ENCODE data around the gene PAX5.
"Not testable (repeated sequence)": the region's sequence is repeated elsewhere in the genome, so short reads cannot be mapped to it uniquely, and the experiment has no call there.

PAX5 gene

GRCh38 chr9:36871606-36872005 is 162.5 kb downstream of the PAX5 start:
- DNase-seq = no peak

- no peak for DNase-seq
These were observed 163.1 kb downstream of the PAX5 start for GRCh38 chr9:36870960-36871359.

- not testable (repeated sequence) for DNase-seq
These were observed 164.5 kb downstream of the PAX5 start for GRCh38 chr9:36869605-36870004.

GRCh38 chr9:36868586-36869282 is 165.3 kb downstream of the PAX5 start:
- no peak for DNase-seq

- no peak for DNase-seq
These were observed 166.2 kb downstream of the PAX5 start for GRCh38 chr9:36867672-36868471.

- DNase-seq = no peak
These were observed 166.8 kb downstream of the PAX5 start for GRCh38 chr9:36867241-36867640.

GRCh38 chr9:36866840-36867239 is 167.2 kb downstream of the PAX5 start:
- DNase-seq = no peak

- DNase-seq = no peak
These were observed 168.1 kb downstream of the PAX5 start for GRCh38 chr9:36865731-36866635.

- no peak for DNase-seq
These were observed 169.3 kb downstream of the PAX5 start for GRCh38 chr9:36864491-36865410.

GRCh38 chr9:36862206-36863145 is 171.6 kb downstream of the PAX5 start:
- no peak for DNase-seq

GRCh38 chr9:36861528-36862205 is 172.4 kb downstream of the PAX5 start:
- DNase-seq = no peak

- no peak for DNase-seq
These were observed 175.2 kb downstream of the PAX5 start for GRCh38 chr9:36858805-36859375.

- DNase-seq = no peak
These were observed 178.4 kb downstream of the PAX5 start for GRCh38 chr9:36855448-36856315.

GRCh38 chr9:36854751-36855150 is 179.3 kb downstream of the PAX5 start:
- no peak for DNase-seq

- DNase-seq = no peak
These were observed 180.0 kb downstream of the PAX5 start for GRCh38 chr9:36854034-36854433.

GRCh38 chr9:36853233-36853632 is 180.8 kb downstream of the PAX5 start:
- DNase-seq = no peak

- DNase-seq = no peak
These were observed 184.1 kb downstream of the PAX5 start for GRCh38 chr9:36849943-36850342.

- no peak for DNase-seq
These were observed 185.1 kb downstream of the PAX5 start for GRCh38 chr9:36848946-36849345.
